Heart left ventricle (tissue), 16 donors: Measurements from ENCODE around the gene KLHL2. TPM values are rescaled to one million over a fixed set of nuclear protein-coding genes. Genes with fewer than 3 reads are reported as not detected.

ENCODE experiments used
- ATAC-seq, 4 donors: fragments of 200-7000 bp; cut with Tn5 transposase; one replicate each; pipeline ENCODE4 v1.9.1; 2020 to 2022; ENCODE audit warnings: moderate library complexity in 4 of 4, mild to moderate bottlenecking in 3 of 4, moderate number of reproducible peaks in 1 of 4
- DNase-seq, 5 donors: peaks; one replicate each; pipeline ENCODE4 v3.0.0-alpha.2; 2020
- H3K27ac ChIP-seq, 12 donors: fragments of 200-600 bp; sonication (generic) in 4 of 12; one replicate each; pipeline versions ENCODE4 v1.5.0 to v1.8.0; 2016 to 2022; ENCODE audit warnings: mild to moderate bottlenecking in 2 of 12
- H3K27me3 ChIP-seq, 9 donors: fragments of 200-600 bp; sonication (generic) in 2 of 9; one replicate each; pipeline versions ENCODE4 v1.5.1 to v1.8.0; 2016 to 2022; ENCODE audit warnings: mild to moderate bottlenecking in 3 of 9
- H3K36me3 ChIP-seq, 9 donors: fragments of 200-600 bp; sonication (generic) in 2 of 9; one replicate each; pipeline versions ENCODE4 v1.5.0 to v1.8.0; 2018 to 2022; ENCODE audit warnings: mild to moderate bottlenecking in 2 of 9
- H3K4me1 ChIP-seq, 12 donors: fragments of 200-600 bp; sonication (generic) in 4 of 12; one replicate each; pipeline versions ENCODE4 v1.5.0 to v1.8.0; 2016 to 2022; ENCODE audit warnings: mild to moderate bottlenecking in 3 of 12
- H3K4me3 ChIP-seq, 12 donors: fragments of 200-600 bp; sonication (generic) in 4 of 12; one replicate each; pipeline versions ENCODE4 v1.5.0 to v1.8.0; 2017 to 2022; ENCODE audit warnings: mild to moderate bottlenecking in 9 of 12, moderate library complexity in 4 of 12
- H3K9me3 ChIP-seq, 12 donors: fragments of 200-600 bp; sonication (generic) in 4 of 12; one replicate each; pipeline versions ENCODE4 v1.5.0 to v1.8.0; 2016 to 2022; ENCODE audit warnings: mild to moderate bottlenecking in 1 of 12
- CTCF ChIP-seq, 12 donors: fragments of 200-600 bp; sonication (generic) in 4 of 12; IDR thresholded peaks; one replicate each; pipeline versions ENCODE4 v1.5.0 to v1.8.0; 2018 to 2022; ENCODE audit warnings: antibody characterized with exemption in 12 of 12, mild to moderate bottlenecking in 5 of 12
- POLR2A ChIP-seq, 2 donors: fragments of 450-650 bp; IDR thresholded peaks; one replicate each; pipeline ENCODE4 v1.6.1; 2017; ENCODE audit warnings: antibody characterized with exemption in 2 of 2, mild to moderate bottlenecking in 2 of 2, moderate library complexity in 2 of 2
- WGBS, 4 donors: extraction: QIAGEN DNeasy Blood & Tissue Kit in 2 of 4; methylation state at CpG; one replicate each; pipeline versions ENCODE4 v1.1.5 to v1.1.7; 2013 to 2018; 5-methylcytosine and 5-hydroxymethylcytosine counted together
- intact Hi-C, 10 donors: fragments of 100-400 bp; cut with DNase I; formaldehyde crosslinking; loops; one replicate each; pipeline versions ENCODE4 v1.11.1 to v1.14.2; 2022
- polyA plus RNA-seq, 2 donors: library from polyadenylated mRNA; stranded (reverse); fragments of 200-250 nt; gene quantifications; one replicate each; pipeline ENCODE4 v1.2.3, GENCODE V29; 2013
- total RNA-seq, 9 donors: library from RNA; depleted of rRNA in 2 of 9; stranded (reverse); fragments of >200 nt in 2 of 9; fragmentation: NEBNext Ultra II Directional in 3 of 9; extraction: Animal tissue kit (Norgen Biotek cat#: 25700) in 3 of 9; gene quantifications; one replicate each; pipeline versions ENCODE4 v1.1.0 to v1.2.4, GENCODE V29; 2016 to 2023
- donor health status: ischemic (EF 13 %, LVEDD 7.1; RV severe dilation, severe dysfunction).
- donor health status: healthy with polysubstance abuse.
- donor health status: DM: no; HTN: yes; CAD: no.
- donor health status: DM: no; HTN: no; CAD: no.
- donor health status: ischemic (EF 25% LVEDD 6.9; RV normal size, moderate dysfunction).
- donor health status: ischemic (EF 25% LVEDD 5.7; RV mildly dilated, moderate dysfunction).
- donor health status: healthy.
- donor health status: DM: yes; HTN: yes; CAD: no.
- donor health status: ischemic (EF 35%, LVEDD 5.7; RV mildly dilated, moderate dysfunction).
- donor health status: nonischemic (EF 11% LVEDD 7.7; RV severe dilation, severe dysfunction).
- donor health status: DM: yes; HTN: yes; CAD: no.
- donor health status: PGD.
- donor health status: ischemic (EF 29% LVEDD 5.4; RV normal size, mild dysfunction).
- donor health status: nonischemic (EF 23%, LVEDD 6.1; RV moderate dilation, normal function).

KLHL2 gene
- total and polyA plus RNA-seq, 11 donors = 4.0 to 18.6 (median 10.8) TPM

GRCh38 chr4:165364452-165365080, 157.2 kb downstream of the KLHL2 start:
- H3K27me3 ChIP-seq = peaks cover 0 to 14% (median 0%) of the 10 kb centered on the region in 9 donors
- no peak for TF ChIP-seq CTCF (IDR thresholded peaks at IDR 0.05)
- TF ChIP-seq POLR2A (IDR thresholded peaks at IDR 0.05) = no peak
- H3K27ac ChIP-seq = no peak overlapping the region
- H3K9me3 ChIP-seq = no peaks in the 10 kb centered on the region
- no peaks in the 10 kb centered on the region for H3K36me3 ChIP-seq
- 56 to 65% (median 61%) methylated on average over 2 of the region's 2 CpGs for WGBS, 4 donors
- DNase-seq = no peak
- no peak for ATAC-seq
- no peak overlapping the region for H3K4me3 ChIP-seq
- peaks cover 0 to 12% (median 0%) of the 10 kb centered on the region in 12 donors for H3K4me1 ChIP-seq
- intact Hi-C loops = no loop called here

GRCh38 chr4:165367040-165367439, 159.7 kb downstream of the KLHL2 start:
- Histone ChIP-seq H3K4me1 (no peaks in the 10 kb centered on the region), H3K27ac (no peak overlapping the region), H3K36me3 (no peaks in the 10 kb centered on the region), H3K9me3 (no peaks in the 10 kb centered on the region), H3K27me3 (peaks cover 0 to 6% (median 0%) of the 10 kb centered on the region in 9 donors), H3K4me3 (no peak overlapping the region)
- intact Hi-C loops = no loop called here
- 88 to 93% (median 89%) methylated on average over 4 of the region's 4 CpGs for WGBS, 4 donors
- ATAC-seq (no peak), DNase-seq (no peak)
- TF ChIP-seq CTCF (IDR thresholded peaks at IDR 0.05) (no peak), POLR2A (IDR thresholded peaks at IDR 0.05) (no peak)

GRCh38 chr4:165368114-165368513, 160.8 kb downstream of the KLHL2 start:
- Histone ChIP-seq H3K27ac (no peak overlapping the region), H3K4me3 (no peak overlapping the region), H3K9me3 (no peaks in the 10 kb centered on the region), H3K27me3 (no peaks in the 10 kb centered on the region), H3K36me3 (no peaks in the 10 kb centered on the region), H3K4me1 (no peaks in the 10 kb centered on the region)
- WGBS, 4 donors = 83 to 100% (median 90%) methylated on average over 1 of the region's 1 CpG
- TF ChIP-seq POLR2A (IDR thresholded peaks at IDR 0.05) = no peak
- no peak for TF ChIP-seq CTCF (IDR thresholded peaks at IDR 0.05)
- no peak for ATAC-seq
- DNase-seq = no peak
- intact Hi-C loops = no loop called here

GRCh38 chr4:165368567-165368966, 161.2 kb downstream of the KLHL2 start:
- ATAC-seq (no peak), DNase-seq (no peak)
- peaks cover 0 to under 1% (median 0%) of the 10 kb centered on the region in 12 donors for H3K9me3 ChIP-seq
- intact Hi-C loops = no loop called here
- TF ChIP-seq CTCF (IDR thresholded peaks at IDR 0.05) (no peak), POLR2A (IDR thresholded peaks at IDR 0.05) (no peak)
- H3K27me3 ChIP-seq = no peaks in the 10 kb centered on the region
- no peaks in the 10 kb centered on the region for H3K36me3 ChIP-seq
- no peak overlapping the region for H3K27ac ChIP-seq
- WGBS, 4 donors = 89 to 97% (median 93%) methylated on average over 1 of the region's 1 CpG
- no peaks in the 10 kb centered on the region for H3K4me1 ChIP-seq
- no peak overlapping the region for H3K4me3 ChIP-seq
